ENCODE data around the gene DNAH8.

Gene DNAH8, protein sequence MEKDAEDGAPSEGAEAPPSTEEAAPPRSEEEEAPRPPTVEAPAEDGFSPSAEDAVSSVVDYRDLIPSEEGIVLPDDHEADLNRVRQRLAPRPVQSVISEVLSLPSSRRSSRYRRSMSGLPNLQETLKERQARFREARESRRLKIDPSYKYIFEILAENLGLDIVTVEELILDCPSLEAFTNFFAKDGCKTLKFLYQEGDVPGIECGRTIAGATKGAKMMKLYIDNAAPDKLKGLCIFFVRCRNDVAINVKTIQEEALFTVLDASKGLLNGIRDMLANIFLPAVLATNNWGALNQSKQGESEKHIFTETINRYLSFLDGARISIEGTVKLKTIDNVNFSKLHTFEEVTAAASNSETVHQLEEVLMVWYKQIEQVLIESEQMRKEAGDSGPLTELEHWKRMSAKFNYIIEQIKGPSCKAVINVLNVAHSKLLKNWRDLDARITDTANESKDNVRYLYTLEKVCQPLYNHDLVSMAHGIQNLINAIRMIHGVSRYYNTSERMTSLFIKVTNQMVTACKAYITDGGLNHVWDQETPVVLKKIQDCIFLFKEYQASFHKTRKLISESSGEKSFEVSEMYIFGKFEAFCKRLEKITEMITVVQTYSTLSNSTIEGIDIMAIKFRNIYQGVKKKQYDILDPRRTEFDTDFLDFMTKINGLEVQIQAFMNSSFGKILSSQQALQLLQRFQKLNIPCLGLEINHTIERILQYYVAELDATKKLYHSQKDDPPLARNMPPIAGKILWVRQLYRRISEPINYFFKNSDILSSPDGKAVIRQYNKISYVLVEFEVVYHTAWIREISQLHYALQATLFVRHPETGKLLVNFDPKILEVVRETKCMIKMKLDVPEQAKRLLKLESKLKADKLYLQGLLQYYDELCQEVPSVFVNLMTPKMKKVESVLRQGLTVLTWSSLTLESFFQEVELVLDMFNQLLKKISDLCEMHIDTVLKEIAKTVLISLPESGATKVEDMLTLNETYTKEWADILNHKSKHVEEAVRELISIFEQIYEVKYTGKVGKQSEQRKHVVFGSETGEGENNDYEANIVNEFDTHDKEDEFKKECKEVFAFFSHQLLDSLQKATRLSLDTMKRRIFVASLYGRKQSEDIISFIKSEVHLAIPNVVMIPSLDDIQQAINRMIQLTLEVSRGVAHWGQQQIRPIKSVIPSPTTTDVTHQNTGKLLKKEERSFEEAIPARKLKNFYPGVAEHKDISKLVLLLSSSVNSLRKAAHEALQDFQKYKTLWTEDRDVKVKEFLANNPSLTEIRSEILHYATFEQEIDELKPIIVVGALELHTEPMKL (N-terminal part only)

GRCh38 chr6:38715016-38715689 lies at the start of gene DNAH8:
Gene DNAH8 (plus strand): TSS chr6:38715311. CDS start chr6:38722810, 7,499 bp downstream.
- peak within 1 kb of the TSS; percentile 50 for H3K4me3 ChIP-seq (ENCODE audit: low read depth, low read length)
- in situ Hi-C loops (cut with HindIII; ENCODE audit: low pct_ligation_motif_present, low sequenced_read_pairs): no loop called here

DNA sequence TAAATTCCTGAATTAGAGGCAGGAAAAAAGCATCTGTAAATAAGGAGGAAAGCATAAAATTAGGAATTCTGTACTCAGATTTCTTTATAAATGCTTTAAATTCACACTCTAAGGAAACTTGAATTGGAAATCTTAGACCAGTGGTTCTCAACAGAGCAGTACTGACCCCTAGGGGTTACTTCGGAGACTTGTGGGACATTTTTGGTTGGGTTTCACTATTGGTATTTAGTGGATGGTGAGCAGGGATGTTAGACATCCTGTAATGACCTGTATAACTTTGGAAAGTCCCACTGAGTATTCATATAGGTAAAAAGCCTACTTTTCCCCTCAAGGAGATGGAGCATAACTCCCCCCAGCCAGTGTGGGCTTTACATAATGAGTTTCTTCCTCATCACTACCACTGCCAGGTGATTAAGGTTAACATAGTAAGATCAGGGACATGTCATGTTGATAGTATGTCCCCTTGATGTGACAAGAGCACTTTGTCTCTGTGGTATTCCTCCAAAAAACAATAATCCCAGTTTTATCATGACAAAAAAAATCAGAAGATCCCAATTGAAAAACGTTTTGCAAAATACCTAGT lies 43.1 kb upstream of the DNAH8 start:
- in situ Hi-C loops (cut with HindIII; ENCODE audit: low pct_ligation_motif_present, low sequenced_read_pairs): no loop called here
- TF ChIP-seq, protein P1, sequence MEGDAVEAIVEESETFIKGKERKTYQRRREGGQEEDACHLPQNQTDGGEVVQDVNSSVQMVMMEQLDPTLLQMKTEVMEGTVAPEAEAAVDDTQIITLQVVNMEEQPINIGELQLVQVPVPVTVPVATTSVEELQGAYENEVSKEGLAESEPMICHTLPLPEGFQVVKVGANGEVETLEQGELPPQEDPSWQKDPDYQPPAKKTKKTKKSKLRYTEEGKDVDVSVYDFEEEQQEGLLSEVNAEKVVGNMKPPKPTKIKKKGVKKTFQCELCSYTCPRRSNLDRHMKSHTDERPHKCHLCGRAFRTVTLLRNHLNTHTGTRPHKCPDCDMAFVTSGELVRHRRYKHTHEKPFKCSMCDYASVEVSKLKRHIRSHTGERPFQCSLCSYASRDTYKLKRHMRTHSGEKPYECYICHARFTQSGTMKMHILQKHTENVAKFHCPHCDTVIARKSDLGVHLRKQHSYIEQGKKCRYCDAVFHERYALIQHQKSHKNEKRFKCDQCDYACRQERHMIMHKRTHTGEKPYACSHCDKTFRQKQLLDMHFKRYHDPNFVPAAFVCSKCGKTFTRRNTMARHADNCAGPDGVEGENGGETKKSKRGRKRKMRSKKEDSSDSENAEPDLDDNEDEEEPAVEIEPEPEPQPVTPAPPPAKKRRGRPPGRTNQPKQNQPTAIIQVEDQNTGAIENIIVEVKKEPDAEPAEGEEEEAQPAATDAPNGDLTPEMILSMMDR (IDR thresholded peaks at IDR 0.05; ENCODE audit: low read depth, low read length, missing control alignments): peak; percentile 74
- peak; percentile 44 for DNase-seq
- Histone ChIP-seq H3K27ac (no peak overlapping the region), H3K36me3 (replicated peaks) (peaks cover 19% of the 10 kb centered on the region), H3K27me3 (replicated peaks) (no peaks in the 10 kb centered on the region), H3K4me3 (ENCODE audit: low read depth, low read length) (no peak overlapping the region)

More at GRCh38 chr6:38715016-38715689, at the start of gene DNAH8:
- no peaks in the 10 kb centered on the region for H3K36me3 ChIP-seq (replicated peaks)
- DNase-seq: no peak
- TF ChIP-seq, protein P1 (IDR thresholded peaks at IDR 0.05; ENCODE audit: low read depth, low read length, missing control alignments): no peak
- no peaks in the 10 kb centered on the region for H3K27me3 ChIP-seq (replicated peaks)
- no peak within 1 kb of the TSS for H3K27ac ChIP-seq

DNA sequence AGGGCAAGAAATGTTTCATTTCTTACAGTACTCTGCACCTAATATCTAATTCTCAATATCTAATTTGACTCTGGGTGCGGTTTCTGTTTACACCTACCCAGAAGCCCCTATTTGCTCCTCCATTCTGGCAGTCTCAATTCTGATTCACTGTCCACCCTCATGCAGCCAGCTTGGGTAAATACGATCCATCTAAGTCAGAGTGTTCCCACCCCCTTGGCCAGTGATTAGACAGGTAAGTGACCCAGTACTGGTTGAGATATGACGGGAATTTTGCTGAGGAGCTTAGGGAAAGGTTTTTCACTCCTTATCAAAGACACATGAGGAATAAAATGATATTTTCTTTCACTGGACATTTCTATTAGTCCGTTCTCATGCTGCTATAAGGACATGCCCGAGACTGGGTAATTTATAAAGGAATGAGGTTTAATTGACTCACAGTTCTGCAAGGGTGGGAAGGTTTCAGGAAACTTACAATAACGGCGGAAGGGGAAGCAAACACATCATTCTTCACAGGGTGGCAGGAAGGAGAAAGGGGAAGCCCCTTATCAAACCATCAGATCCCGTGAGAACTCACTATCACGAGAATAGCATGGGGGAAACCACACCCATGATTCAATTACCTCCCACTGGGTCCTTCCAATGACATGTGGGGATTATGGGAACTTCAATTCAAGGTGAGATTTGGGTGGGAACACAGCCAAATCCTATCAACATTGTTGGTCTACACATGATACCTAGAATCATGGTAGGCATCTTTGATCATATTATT lies 41.5 kb upstream of the DNAH8 start:
- Histone ChIP-seq H3K36me3 (replicated peaks) (peaks cover 30% of the 10 kb centered on the region), H3K27ac (no peak overlapping the region), H3K27me3 (replicated peaks) (no peaks in the 10 kb centered on the region), H3K4me3 (ENCODE audit: low read depth, low read length) (no peak overlapping the region)
- DNase-seq: no peak
- TF ChIP-seq, protein P1 (IDR thresholded peaks at IDR 0.05; ENCODE audit: low read depth, low read length, missing control alignments): no peak
- in situ Hi-C loops (cut with HindIII; ENCODE audit: low pct_ligation_motif_present, low sequenced_read_pairs): no loop called here

GRCh38 chr6:38676236-38676973 lies 38.7 kb upstream of the DNAH8 start:
- no peak overlapping the region for H3K4me3 ChIP-seq (ENCODE audit: low read depth, low read length)
- no peak for DNase-seq
- peaks cover 33% of the 10 kb centered on the region for H3K36me3 ChIP-seq (replicated peaks)
- H3K27me3 ChIP-seq (replicated peaks): no peaks in the 10 kb centered on the region
- TF ChIP-seq, protein P1 (IDR thresholded peaks at IDR 0.05; ENCODE audit: low read depth, low read length, missing control alignments): no peak
- in situ Hi-C loops (cut with HindIII; ENCODE audit: low pct_ligation_motif_present, low sequenced_read_pairs): no loop called here
- H3K27ac ChIP-seq: no peak overlapping the region

Measured in brain microvascular endothelial cell (primary cell).